Upper lobe of right lung (tissue), 1 donor: ENCODE results near the gene DDX51. TPM values are rescaled to one million over a fixed set of nuclear protein-coding genes. Genes with fewer than 3 reads are reported as not detected.

Source experiments
- ATAC-seq: fragments of 200-7000 bp; cut with Tn5 transposase; one replicate; pipeline ENCODE4 v1.9.1; 2020; ENCODE audit warnings: mild to moderate bottlenecking, moderate library complexity
- DNase-seq: peaks from one replicate; pipeline ENCODE4 v3.0.0-alpha.2; 2020
- H3K27ac ChIP-seq: fragments of 200-600 bp; one replicate; pipeline ENCODE4 v1.8.0; 2022
- H3K27me3 ChIP-seq: fragments of 200-600 bp; one replicate; pipeline ENCODE4 v1.8.0; 2022; ENCODE audit warnings: mild to moderate bottlenecking
- H3K36me3 ChIP-seq: fragments of 200-600 bp; one replicate; pipeline ENCODE4 v1.8.0; 2022
- H3K4me1 ChIP-seq: fragments of 200-600 bp; one replicate; pipeline ENCODE4 v1.8.0; 2022
- H3K4me3 ChIP-seq: fragments of 200-600 bp; one replicate; pipeline ENCODE4 v1.8.0; 2022; ENCODE audit warnings: mild to moderate bottlenecking
- H3K9me3 ChIP-seq: fragments of 200-600 bp; one replicate; pipeline ENCODE4 v1.8.0; 2022
- intact Hi-C: fragments of 100-400 bp; cut with DNase I; formaldehyde crosslinking; loops from one replicate; pipeline ENCODE4 v1.11.0; 2022
- total RNA-seq: library from RNA; stranded (reverse); fragmentation: NEBNext Ultra II Directional; extraction: Animal tissue kit (Norgen Biotek cat#: 25700); gene quantifications from one replicate; pipeline ENCODE4 v1.2.1, GENCODE V29; 2021
- TF ChIP-seq, protein P1 (sequence below): fragments of 200-600 bp; IDR thresholded peaks from one replicate; pipeline ENCODE4 v1.8.0; 2022; ENCODE audit warnings: antibody characterized with exemption
- donor health status: DM: no; HTN: yes; CAD: no; lungs with severe emphysema.

DDX51 gene
- total RNA-seq, 1 donor from 2014 or later, result 16.2 TPM

- H3K4me1 ChIP-seq, result no peaks in the 10 kb centered on the region
- intact Hi-C loops, result no loop called here
- TF ChIP-seq, protein P1, sequence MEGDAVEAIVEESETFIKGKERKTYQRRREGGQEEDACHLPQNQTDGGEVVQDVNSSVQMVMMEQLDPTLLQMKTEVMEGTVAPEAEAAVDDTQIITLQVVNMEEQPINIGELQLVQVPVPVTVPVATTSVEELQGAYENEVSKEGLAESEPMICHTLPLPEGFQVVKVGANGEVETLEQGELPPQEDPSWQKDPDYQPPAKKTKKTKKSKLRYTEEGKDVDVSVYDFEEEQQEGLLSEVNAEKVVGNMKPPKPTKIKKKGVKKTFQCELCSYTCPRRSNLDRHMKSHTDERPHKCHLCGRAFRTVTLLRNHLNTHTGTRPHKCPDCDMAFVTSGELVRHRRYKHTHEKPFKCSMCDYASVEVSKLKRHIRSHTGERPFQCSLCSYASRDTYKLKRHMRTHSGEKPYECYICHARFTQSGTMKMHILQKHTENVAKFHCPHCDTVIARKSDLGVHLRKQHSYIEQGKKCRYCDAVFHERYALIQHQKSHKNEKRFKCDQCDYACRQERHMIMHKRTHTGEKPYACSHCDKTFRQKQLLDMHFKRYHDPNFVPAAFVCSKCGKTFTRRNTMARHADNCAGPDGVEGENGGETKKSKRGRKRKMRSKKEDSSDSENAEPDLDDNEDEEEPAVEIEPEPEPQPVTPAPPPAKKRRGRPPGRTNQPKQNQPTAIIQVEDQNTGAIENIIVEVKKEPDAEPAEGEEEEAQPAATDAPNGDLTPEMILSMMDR, result no peak
- H3K9me3 ChIP-seq, result no peaks in the 10 kb centered on the region
- no peak for DNase-seq
- ATAC-seq, result peak; percentile 5
- H3K27me3 ChIP-seq, result peaks cover 16% of the 10 kb centered on the region
- no peak overlapping the region for H3K4me3 ChIP-seq
- H3K27ac ChIP-seq, result no peak overlapping the region
- H3K36me3 ChIP-seq, result no peaks in the 10 kb centered on the region
Observed at GRCh38 chr12:132180648-132181546, 36.8 kb upstream of the DDX51 start.

DNA sequence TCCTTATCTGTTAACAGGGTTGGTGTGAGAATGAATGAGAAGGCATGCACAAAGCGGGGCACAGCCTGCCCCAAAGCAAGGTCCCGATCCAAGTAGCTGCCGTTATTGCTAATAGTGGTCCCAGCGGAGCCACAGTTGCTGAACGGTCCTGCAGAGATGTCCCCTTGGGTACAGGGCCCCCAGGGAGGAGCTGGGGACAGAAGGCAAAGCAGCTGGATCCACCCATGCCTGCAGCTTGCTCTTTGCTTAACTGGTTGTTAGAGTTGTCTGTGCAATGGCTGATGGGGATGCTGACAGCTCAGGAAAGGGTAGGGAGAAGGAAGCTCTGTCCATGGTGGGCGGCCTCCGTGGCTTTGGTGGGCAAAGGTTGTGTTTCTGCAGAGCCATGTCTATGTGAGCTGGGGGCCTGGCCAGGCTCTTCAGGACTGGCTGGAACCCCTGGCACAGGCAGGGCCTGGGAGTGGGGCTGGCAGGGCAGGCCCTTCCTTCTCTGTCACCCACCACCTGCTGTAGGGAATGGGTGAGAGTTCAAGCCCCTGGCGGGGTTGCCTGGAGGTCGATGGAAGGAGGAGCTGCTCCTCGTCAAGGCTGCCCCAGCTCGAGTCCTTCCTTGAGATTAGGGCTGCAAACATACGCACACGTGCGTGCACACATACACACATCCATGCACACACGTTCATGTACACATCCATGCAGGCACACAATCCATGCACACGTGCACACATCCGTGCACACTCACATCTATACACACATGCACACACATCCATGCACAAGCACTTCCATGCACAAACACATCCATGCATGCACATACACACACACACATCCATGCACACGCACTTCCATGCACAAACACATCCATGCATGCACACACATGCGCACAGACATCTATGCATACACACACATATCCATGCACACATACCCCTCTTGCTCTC, 35.6 kb upstream of the DDX51 start:
- DNase-seq, result no peak
- TF ChIP-seq, protein P1, result no peak
- Histone ChIP-seq H3K27me3 (peaks cover 25% of the 10 kb centered on the region), H3K4me3 (no peak overlapping the region), H3K36me3 (no peaks in the 10 kb centered on the region), H3K4me1 (no peaks in the 10 kb centered on the region), H3K27ac (no peak overlapping the region), H3K9me3 (no peaks in the 10 kb centered on the region)
- ATAC-seq, result no peak
- intact Hi-C loops, result no loop called here

DNA sequence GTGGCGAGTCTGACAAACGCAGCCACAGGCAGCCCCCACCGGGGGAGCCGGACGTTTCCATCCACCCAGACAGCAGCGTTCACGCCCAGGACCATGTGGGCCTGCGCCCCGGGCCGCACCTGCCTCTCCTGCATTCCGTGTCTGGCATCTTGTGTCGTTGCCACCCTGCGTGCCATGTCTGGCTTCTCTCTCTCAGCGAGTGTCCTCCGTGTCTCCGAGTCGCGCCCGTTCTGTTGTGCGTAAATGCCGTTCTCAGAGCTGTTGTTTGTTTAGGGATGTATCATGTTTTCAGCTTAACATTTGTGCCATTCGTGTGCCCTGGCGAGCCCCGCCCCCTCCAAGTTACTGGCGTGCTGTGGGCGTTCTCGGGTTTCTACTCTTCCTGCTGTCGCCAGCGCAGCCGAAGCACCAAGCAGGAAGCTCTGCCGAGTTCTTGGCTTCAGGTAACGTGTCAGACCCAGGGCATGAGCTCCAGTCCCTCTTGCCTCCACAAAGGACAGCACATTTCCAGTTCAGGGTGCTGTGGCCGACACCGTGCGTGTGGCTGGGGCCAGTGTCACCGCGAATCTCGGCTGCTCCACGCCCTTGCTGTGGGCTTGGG, 34.8 kb upstream of the DDX51 start:
- no peaks in the 10 kb centered on the region for H3K9me3 ChIP-seq
- no peak for DNase-seq
- no peak for ATAC-seq
- peaks cover 31% of the 10 kb centered on the region for H3K27me3 ChIP-seq
- intact Hi-C loops, result no loop called here
- H3K36me3 ChIP-seq, result no peaks in the 10 kb centered on the region
- H3K4me1 ChIP-seq, result no peaks in the 10 kb centered on the region
- no peak overlapping the region for H3K27ac ChIP-seq
- TF ChIP-seq, protein P1, result no peak
- H3K4me3 ChIP-seq, result no peak overlapping the region

GRCh38 chr12:132178316-132178715, 34.2 kb upstream of the DDX51 start:
- H3K27me3 ChIP-seq, result peaks cover 36% of the 10 kb centered on the region
- intact Hi-C loops, result no loop called here
- ATAC-seq, result no peak

More at GRCh38 chr12:132178316-132178715, 34.2 kb upstream of the DDX51 start:
- H3K36me3 ChIP-seq, result no peaks in the 10 kb centered on the region
- TF ChIP-seq, protein P1, result no peak
- no peaks in the 10 kb centered on the region for H3K4me1 ChIP-seq
- H3K4me3 ChIP-seq, result no peak overlapping the region
- DNase-seq, result no peak
- H3K9me3 ChIP-seq, result no peaks in the 10 kb centered on the region
- H3K27ac ChIP-seq, result no peak overlapping the region
